HG02610 (cell line): ENCODE data around the gene MT4.
"Not testable (repeated sequence)": the region's sequence is repeated elsewhere in the genome, so short reads cannot be mapped to it uniquely, and the experiment has no call there.

Source experiments
- ATAC-seq: cut with Tn5 transposase; IDR thresholded peaks from one replicate; pipeline ENCODE4 v1.9.1; 2021; ENCODE audit warnings: mild to moderate bottlenecking, moderate library complexity; ENCODE audit not compliant: unreplicated experiment

Gene MT4

GRCh38 chr16:56558024-56558747 is 6.7 kb upstream of the MT4 start:
- ATAC-seq, result no peak

DNA sequence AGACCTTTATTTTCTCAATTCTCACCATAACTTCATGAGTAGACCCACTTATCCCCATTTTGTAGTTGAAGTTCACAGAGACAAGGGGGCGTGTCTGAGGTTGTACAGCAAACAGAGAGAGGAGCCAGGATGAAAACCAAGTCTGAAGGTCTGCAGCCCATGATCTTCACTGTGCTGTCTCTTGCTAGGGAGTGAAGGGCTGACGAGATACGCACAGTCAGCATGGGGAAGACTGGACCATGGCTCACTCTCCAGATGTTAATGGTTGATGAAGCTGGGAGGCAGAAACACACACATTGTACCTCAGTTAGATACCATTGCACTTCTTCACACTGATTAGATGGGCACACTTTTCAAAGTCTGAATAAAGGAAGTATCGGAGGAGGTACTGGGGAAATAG is 5.8 kb upstream of the MT4 start:
- ATAC-seq, result no peak

DNA sequence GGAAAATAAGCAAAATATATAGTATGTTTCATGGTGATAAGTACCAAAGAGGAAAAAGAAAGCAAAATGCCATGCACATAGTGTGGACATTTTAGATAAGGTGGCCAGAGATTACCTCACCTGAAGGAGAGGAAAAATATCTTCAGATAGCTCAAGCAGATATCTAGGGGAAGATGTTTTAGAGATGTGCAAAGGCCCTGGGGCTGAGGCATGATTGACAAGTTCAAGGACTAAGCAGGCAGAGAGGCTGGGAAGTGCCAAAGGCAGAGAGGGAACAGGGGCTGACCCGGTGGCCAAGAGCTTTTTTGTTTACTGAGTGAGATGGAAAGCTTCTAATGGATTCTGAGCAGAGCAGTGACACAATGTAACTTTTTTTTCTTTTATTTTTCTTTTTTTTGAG is 4.4 kb upstream of the MT4 start:
- no peak for ATAC-seq

DNA sequence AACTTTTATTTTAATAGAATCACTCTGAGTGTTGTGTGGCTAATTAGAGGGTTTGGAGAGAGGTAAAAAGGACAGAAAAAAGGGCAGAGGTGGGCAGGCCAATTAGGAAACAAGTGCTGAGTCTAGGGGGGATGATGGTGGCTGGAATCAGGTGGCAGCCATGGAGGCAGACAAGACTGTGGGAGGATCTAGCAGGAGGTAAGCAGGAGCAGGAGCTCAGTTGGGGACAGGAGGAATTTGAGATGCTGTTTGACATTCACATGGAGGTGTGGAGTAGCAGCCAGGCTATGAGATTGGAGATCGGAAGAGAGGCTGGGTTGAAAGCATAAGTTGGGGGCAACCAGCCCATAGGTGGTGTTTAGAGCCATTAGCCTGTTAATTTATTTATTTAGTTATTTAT is 3.7 kb upstream of the MT4 start:
- ATAC-seq, result no peak

DNA sequence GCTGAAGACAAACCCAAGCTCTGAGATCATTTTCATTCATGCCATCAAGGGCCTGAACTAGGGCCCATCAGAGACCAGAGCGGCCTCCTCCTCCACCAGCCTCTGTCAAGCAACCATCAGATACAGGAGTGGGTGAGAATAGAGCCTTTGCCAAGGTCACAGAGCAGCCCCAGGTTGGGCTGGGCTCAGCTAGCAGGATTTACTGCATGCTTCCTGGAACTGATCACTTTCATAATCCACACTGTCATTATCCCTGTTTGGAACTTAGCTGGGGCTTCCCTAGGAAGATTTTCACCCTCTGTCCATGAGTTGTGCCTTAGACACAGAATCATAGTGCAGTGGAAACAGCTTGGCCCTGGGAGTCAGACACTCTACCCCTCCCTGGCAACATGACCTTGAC is 5.1 kb downstream of the MT4 start:
- ATAC-seq, result no peak

DNA sequence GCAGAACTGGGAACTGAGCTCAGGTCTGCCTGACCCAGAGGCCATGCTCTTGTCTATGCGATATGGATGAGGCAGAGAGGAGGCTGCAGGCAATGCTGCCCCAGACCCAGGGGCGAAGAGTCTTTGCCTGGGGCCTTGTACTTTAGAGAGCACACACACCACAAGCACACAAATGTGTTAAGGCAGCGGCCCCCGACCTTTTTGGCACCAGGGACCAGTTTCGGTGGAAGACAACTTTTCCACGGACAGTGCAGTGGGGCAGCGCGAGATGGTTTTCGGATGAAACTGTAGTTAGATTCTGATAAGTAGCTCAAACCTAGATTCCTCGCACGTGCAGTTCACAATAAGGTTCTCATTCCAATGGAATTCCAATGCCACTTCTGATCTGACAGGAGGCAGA is 6.7 kb downstream of the MT4 start:
- ATAC-seq, result no peak

DNA sequence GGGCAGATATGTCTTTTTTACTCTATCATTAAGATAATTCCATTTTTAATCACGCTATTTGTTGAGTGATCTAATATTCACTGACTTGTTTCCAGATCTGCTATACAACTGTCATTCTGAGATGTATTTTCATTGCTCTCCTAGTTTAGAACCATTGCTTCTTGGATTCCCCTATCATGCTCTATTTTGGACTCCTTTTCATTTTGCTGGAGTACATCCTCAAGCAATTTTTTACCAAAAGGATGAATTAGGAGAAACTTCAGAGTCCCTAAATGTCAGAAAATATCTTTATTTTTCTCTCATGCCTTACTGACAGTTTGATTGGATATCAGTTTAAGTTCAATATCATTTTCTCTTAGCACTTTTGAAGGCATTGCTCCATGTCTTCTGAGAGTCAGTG is 9.8 kb downstream of the MT4 start:
- ATAC-seq, result no peak

GRCh38 chr16:56576585-56577299 is 11.9 kb downstream of the MT4 start:
- ATAC-seq, result no peak

DNA sequence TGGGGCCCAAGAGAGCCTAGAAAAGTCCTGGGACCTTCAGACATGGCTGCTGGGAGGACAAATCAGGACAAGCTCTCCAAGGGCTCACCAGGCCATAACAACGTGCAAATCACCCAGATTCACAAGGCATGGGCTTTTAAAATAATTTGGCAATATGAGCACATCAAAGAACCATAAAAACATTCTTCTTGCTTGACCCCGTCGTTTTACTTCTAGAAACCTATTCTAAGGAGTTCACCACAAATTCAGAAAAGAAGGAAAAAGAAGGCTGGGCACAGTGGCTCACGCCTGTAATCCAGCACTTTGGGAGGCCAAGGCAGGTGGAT is 12.4 kb downstream of the MT4 start:
- ATAC-seq, result no peak

DNA sequence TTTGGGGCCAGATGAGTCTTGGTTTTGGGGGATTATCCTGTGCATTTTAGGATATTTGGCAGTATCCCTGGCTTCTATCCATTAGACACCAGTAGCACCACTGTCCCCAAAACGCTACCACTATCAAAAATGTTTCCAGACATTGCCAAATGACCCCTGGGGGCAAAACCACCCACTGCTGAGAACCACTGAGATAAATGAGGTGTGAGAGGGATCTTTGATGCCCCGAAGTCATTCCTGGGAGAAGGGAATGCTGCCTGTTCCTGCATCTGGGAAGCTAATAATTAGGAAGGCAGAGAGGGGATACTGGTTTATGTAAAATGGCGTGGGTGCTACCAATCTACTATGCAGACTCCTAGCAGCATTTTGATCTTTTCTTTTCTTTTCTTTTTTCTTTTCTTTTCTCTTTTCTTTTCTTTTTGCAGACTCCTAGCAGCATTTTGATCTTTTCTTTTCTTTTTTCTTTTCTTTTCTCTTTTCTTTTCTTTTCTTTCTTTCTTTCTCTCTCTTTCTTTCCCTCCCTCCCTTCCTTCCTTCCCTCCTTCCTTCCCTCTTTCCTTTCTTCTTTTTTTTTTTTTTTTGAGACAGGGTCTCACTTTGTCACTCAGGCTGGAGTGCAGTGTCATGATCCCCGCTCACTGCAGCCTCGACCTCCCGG is 15.6 kb downstream of the MT4 start:
- no peak for ATAC-seq

DNA sequence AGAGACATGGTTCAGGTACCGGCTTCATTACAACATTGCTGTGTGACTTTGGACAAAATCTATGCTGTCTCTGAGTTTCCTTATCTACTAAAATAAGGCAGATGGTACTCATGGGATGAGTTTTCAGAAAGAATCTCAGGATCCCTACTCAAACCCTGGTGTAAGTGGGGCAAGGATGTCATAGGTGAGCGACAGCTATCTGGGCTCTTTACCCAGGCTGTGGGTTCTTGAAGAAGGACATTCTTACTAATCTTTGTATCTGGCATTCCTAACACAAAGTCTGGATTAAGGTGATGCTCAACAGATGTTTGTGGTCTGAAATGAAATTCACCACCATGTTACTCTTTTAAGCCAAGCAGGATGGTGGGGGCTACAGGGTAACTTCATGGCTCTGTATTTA is 18.0 kb downstream of the MT4 start:
- not testable (repeated sequence) for ATAC-seq

DNA sequence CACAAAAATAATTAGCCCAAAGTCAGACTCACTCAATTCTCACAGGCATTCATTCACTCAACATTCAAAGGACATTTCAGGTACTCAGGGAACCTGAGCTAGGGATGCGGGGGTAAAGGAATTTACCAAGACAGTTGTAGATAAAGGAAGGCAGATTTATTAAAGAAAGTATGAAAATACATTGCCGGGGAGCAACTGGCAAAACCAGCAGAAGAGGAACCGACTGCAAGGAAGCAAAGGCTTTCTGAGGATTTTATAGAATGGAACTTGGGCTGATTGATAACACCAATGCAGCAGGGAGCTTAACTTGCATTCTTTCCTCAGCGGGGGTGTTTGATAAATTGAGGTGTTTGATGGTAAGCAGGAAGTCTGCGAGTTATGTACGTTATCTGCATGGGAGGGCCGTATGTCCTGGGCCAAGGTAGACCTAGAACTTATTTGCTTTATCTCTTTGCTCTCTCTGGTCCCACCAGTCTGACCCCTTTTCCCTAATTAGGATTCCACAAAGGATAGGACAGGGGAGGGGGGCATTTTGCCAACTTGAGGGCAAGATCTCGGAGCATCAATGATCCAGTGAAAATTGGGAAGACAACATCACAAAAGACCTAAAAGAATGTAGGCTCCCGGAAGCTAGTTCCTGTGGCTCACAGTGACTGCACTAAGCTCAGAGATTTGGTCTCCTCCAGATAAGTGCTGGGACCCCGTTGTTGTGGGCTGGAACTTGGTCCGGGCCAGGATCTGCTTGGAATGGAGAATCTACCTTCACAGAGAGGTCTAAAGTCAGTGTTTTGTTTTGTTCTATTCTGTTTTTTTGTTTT is 18.7 kb downstream of the MT4 start:
- ATAC-seq, result no peak

DNA sequence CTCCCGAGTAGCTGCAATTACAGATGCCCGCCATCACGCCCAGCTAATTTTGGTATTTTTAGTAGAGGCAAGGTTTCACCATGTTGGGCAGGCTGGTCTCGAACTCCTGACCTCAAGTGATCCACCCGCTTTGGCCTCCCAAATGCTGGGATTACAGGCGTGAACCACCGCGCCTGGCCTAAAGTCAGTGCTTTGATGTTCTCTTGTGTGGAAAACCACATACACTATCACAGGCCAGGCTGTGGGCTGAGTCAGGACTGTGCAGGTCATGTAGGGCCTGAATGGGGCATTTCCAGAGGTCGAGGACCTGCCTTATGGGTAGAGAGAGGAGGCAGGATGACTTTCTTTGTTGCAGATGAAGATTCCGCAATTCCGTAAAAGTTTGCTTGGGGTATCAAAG is 19.4 kb downstream of the MT4 start:
- no peak for ATAC-seq

DNA sequence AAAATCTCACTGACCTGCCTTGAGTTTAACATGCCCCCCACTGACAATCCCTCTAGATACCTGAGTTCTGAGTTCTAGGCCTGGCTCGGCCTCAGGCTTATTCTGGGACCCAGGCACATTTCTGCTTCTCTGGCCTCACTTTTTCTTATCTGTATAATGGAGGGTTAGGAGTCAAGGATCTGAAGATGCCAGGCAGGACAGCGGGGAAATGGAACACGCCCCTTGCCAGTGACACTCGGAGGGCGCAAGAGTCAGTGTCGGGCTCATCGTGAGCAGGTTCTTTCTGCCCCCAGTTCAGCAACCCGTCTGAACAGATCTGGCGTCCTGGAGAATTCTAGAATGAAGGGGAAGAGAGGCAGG is 23.9 kb downstream of the MT4 start:
- no peak for ATAC-seq

- ATAC-seq, result no peak
These were observed 24.5 kb downstream of the MT4 start, which contains the start of gene MT3 for GRCh38 chr16:56589141-56590039. Gene MT3, plus strand, starts transcription at chr16:56589528. Its CDS starts 63 bp downstream, at chr16:56589591.

DNA sequence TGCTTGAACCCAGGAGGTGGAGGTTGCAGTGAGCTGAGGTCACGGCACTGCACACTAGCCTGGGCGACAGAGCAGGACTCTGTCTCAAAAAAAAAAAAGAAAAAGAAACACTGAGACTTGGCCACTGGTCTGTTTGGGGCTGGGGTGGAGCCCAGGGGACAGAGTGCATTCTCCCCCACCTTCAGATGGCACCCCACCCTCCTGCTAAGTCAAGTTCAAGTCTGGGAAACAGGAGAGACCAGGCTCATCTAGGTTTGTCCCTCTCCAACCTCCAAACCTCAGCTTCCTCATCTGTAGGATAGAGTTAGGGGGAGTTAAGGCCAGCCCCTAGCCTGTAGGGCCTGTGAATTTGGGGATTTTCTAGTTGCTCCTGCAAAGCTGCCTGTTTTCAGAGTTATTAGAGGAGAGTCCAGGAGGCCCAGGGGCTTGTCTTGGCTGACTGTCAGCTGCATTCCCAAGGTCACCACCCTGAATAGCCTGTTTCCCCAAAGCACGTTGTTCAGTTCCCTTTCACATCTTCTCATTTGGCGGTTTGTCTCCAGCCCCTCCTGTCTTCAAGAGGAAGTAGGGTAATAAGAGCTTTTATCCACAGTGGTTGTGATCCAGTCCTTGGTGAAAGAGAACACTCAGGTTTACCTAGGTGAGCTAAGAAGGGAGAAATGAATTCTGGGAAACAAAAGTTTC is 26.6 kb downstream of the MT4 start:
- ATAC-seq, result no peak

DNA sequence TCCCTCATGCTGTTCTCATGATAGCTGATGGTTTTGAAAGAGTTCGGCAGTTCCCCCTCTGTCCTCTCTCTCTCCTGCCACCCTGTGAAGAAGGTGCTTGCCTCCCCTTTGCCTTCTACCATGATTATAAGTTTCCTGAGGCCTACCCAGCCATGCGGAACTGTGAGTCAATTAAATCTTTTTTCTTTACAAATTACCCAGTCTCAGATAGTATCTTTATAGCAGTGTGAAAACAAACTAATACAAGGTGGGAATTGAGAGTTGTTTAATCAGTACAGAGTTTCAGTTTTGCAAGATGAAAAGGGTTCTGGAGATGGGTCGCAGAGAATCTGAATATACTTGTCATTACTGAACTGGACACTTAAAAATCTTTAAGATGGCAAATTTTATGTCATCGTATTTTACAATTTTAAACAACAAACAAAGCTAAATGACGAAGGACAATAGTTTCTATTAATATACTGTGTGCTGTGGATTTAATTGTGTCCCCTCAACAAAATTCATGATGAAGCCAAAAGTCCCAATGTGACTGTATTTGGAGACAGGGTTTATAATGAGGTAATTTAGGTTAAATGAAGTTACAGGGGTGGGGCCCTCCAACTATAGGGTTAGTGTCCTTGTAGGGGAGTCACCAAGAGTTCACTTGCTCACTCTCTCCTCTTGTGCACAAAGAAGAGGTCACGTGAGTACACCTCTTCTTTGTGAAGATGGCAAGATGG is 28.9 kb downstream of the MT4 start:
- no peak for ATAC-seq

DNA sequence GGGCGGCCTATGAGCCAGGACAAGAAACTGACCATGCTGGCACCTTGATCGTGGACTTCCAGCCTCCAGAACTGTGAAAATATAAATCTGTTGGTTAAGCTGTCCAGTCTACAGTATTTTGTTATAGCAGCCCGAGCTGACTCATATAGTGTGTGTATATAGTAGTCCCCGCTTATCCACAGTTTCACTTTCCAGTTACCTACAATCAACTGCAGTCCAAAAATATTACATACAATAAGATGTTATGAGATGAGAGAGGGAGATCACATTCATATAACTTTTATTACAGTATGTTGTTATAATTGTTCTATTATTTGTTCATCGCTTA is 29.4 kb downstream of the MT4 start:
- ATAC-seq, result no peak

DNA sequence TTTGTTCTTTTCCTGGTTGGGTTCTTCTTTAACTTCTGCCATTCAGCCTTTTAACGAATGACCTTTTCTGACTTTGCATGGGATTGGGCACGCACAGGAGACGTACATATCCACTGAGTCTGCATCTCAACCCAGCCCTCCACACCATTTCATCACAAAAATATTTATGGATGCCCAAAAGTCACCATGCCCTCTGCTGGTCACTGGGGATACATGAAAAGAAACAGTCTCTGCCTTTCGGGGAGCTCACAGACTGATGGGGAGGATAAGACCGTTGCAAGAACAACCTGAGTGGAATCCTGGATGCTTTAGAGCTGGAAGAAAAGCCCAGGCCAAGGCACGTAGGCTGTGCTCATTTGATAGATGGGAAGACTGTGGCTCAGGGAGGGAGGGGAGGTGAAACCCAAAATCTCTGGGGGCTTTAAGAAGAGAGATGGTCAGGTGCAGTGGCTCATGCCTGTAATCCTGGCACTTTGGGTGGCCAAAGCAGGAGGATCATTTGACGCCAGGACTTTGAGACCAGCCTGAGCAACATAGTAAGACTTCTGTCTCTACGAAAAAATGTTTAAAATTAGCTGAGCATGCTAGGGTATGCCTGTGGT is 35.6 kb downstream of the MT4 start:
- ATAC-seq, result no peak
